Smooth muscle cell of the umbilical artery (primary cell): ENCODE data around the gene SLC66A2. TPM values are rescaled to one million over a fixed set of nuclear protein-coding genes. Genes with fewer than 3 reads are reported as not detected.

Source experiments
- total RNA-seq: library from RNA; depleted of rRNA; stranded (reverse); fragments of >200 nt; gene quantifications from 2 replicates; pipeline ENCODE4 v1.2.3, GENCODE V29; 2014

Gene SLC66A2
- 33.7 and 34.4 TPM in 2 replicates for total RNA-seq

DNA sequence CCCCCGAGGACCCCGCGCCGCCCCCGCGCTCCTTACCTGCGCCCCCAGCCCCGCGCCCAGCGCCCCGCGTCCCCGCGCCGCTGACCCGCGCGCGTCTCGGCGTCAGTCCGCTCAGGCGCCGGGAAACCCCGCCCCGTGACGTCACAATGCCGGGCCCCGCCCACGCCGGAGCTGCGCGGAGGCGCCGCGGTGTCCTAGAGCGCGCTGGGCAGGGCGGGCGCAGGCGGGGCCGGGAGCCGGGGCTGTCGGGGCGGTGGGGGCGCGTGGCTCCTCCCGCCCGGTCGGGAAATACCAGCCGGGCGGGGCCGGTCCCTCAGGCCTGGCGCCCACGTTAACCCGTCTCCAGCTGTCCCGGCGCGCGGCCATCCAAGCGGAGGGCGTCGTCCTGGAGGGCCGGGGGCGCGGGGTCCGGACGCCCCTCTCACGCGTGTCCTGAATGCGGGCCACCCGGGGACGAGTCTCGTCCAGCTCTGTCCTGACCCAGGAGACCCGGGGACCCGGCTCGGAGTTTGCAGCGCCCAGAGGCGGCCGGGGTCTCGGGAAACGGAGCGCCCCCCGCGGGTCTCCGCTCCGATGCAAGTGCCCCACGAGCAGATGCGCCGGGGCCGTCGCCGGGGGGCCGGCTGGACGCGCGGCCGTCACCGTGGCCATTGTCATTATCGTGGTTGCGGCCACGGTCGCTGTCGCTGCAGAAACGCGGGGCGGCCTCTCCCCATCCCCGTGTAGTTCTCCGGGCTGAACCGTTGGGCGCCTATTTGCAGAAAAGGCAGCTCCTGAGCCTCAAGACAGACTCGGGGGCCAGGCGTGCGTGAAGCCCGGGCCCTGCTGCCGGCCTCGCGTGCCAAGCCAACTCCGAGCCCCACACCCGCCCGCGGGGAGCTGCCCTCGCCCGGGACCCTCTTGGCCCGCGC is at the start of gene SLC66A2:
Gene SLC66A2 (minus strand): TSS at position 109 of the 911 bp plus-strand sequence. CDS start 727 bp downstream, outside the sequence.

GRCh38 chr18:79988451-79989194 is 37.2 kb upstream of the SLC66A2 start, which contains the start of gene TXNL4A:
Gene TXNL4A, minus strand, starts transcription at chr18:79988563. Its CDS starts 171 bp downstream, at chr18:79988392.

GRCh38 chr18:79964330-79965118 is 13.1 kb upstream of the SLC66A2 start, which contains the start of gene HSBP1L1:
Gene HSBP1L1, plus strand, starts transcription at chr18:79964643. Its CDS starts 93 bp downstream, at chr18:79964736.

Other genes with a start within 250 kb of the SLC66A2 start
- gene KCNG2, start 153.7 kb downstream of the SLC66A2 start, total RNA-seq: not detected in 2 replicates
- 1.5 and 5.0 TPM in 2 replicates for gene HSBP1L1, start 13.0 kb upstream of the SLC66A2 start, total RNA-seq
- 33.1 and 38.3 TPM in 2 replicates for gene TXNL4A, start 36.9 kb upstream of the SLC66A2 start, total RNA-seq
- gene RBFA, start 82.8 kb upstream of the SLC66A2 start, total RNA-seq: 10.7 and 20.1 TPM in 2 replicates
- gene ADNP2, start 157.6 kb upstream of the SLC66A2 start, total RNA-seq: 12.5 and 19.0 TPM in 2 replicates